A673 (cell line): ENCODE results near the gene CDH4. TPM values are rescaled to one million over a fixed set of nuclear protein-coding genes. Genes with fewer than 3 reads are reported as not detected.
A peak's percentile ranks its signal among the peaks of the same experiment; 100 is the strongest.

Source experiments
- BruUV-seq: library from RNA; stranded (reverse); fragments of 400-500 nt; replicated peaks from 2 replicates; lab custom pipeline; 2021; lab: Mats Ljungman, UMichigan
- CTCF ChIA-PET: fragments of 300-600 bp; sonication (Branson Sonifier 250); formaldehyde crosslinking; loops from one replicate; lab custom pipeline; 2022; ENCODE audit warnings: antibody characterized with exemption; lab: Charles Lee
- POLR2A ChIA-PET: fragments of 300-600 bp; sonication (Branson Sonifier 250); formaldehyde crosslinking; loops from one replicate; lab custom pipeline; 2022; ENCODE audit warnings: antibody characterized with exemption; ENCODE audit not compliant: low non-redundant PET; lab: Charles Lee
- DNase-seq: peaks from one replicate; pipeline ENCODE4 v3.0.0-alpha.2; 2015; ENCODE audit warnings: low spot score
- H3K27ac ChIP-seq: fragments of 200-600 bp; sonication (generic); 2 replicates; pipeline ENCODE4 v1.5.1; 2016; ENCODE audit warnings: mixed run types, low read depth, mild to moderate bottlenecking, mixed read lengths, antibody characterized with exemption, low read length; ENCODE audit not compliant: poor library complexity, severe bottlenecking
- H3K27me3 ChIP-seq: fragments of 200-600 bp; sonication (generic); replicated peaks from 2 replicates; pipeline ENCODE4 v1.6.1; 2017; ENCODE audit warnings: mixed run types, low read depth, mild to moderate bottlenecking, mixed read lengths, antibody characterized with exemption, low read length; ENCODE audit not compliant: insufficient read depth, poor library complexity
- H3K36me3 ChIP-seq: fragments of 200-600 bp; sonication (generic); 2 replicates; pipeline ENCODE4 v1.6.1; 2016; ENCODE audit warnings: mixed run types, mild to moderate bottlenecking, mixed read lengths, antibody characterized with exemption, low read length; ENCODE audit not compliant: insufficient read depth, poor library complexity, severe bottlenecking
- H3K4me1 ChIP-seq: fragments of 200-600 bp; sonication (generic); 2 replicates; pipeline ENCODE4 v1.6.1; 2017; ENCODE audit warnings: mixed run types, mild to moderate bottlenecking, mixed read lengths, antibody characterized with exemption, low read length; ENCODE audit not compliant: insufficient read depth, poor library complexity, severe bottlenecking
- H3K4me3 ChIP-seq: fragments of 200-600 bp; sonication (generic); 2 replicates; pipeline ENCODE4 v1.5.1; 2016; ENCODE audit warnings: low read depth, mixed run types, mild to moderate bottlenecking, mixed read lengths, low read length; ENCODE audit not compliant: poor library complexity, severe bottlenecking
- H3K9me3 ChIP-seq: fragments of 200-600 bp; sonication (generic); 2 replicates; pipeline ENCODE4 v1.6.1; 2016; ENCODE audit warnings: mixed run types, low read depth, mild to moderate bottlenecking, mixed read lengths, antibody characterized with exemption, low read length; ENCODE audit not compliant: poor library complexity, severe bottlenecking
- EZH2 ChIP-seq: fragments of 200-600 bp; sonication (generic); IDR thresholded peaks from 2 replicates; pipeline ENCODE4 v1.6.1; 2017; ENCODE audit warnings: borderline replicate concordance, low read depth, mild to moderate bottlenecking, mixed read lengths, antibody characterized with exemption, low read length; ENCODE audit not compliant: poor library complexity, severe bottlenecking
- intact Hi-C: fragments of 100-400 bp; cut with micrococcal nuclease; formaldehyde crosslinking; loops from one replicate; pipeline ENCODE4 v1.10.0; 2022; ENCODE audit not compliant: unreplicated experiment
- total RNA-seq: library from RNA; stranded (reverse); gene quantifications from 2 replicates; pipeline ENCODE4 v1.2.3, GENCODE V29; 2021
- TF ChIP-seq, protein P1 (sequence below): fragments of 300-800, 200-600 bp; sonication (generic); conservative IDR thresholded peaks from 2 replicates; pipeline ENCODE4 v1.5.1; 2017; ENCODE audit warnings: low read depth, mild to moderate bottlenecking, antibody characterized with exemption, low read length, moderate library complexity, mixed read lengths

The CDH4 gene
- total RNA-seq, 1 experiment from 2014 or later: 8.3 TPM

DNA sequence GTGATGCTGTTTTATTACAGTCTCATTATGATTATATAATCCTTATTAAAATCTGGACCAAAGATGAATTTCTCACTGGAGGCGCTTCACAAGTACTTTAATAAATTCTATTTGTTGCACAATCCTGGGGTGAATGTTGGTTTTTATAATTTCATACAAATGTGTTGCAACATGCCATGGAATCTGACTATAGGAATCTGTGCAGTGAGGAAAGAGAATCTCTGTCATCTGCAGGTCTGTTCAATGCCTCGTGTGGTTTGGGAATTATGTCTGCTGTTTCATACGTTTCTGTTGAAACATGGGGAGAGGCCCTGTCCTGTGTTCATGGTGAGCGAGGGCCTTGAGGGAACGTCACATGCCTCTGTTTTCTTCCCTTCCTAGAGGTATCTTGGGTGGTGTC is 277.3 kb downstream of the CDH4 start:
- no peak for DNase-seq
- TF ChIP-seq EZH2: no peak
- TF ChIP-seq, protein P1, sequence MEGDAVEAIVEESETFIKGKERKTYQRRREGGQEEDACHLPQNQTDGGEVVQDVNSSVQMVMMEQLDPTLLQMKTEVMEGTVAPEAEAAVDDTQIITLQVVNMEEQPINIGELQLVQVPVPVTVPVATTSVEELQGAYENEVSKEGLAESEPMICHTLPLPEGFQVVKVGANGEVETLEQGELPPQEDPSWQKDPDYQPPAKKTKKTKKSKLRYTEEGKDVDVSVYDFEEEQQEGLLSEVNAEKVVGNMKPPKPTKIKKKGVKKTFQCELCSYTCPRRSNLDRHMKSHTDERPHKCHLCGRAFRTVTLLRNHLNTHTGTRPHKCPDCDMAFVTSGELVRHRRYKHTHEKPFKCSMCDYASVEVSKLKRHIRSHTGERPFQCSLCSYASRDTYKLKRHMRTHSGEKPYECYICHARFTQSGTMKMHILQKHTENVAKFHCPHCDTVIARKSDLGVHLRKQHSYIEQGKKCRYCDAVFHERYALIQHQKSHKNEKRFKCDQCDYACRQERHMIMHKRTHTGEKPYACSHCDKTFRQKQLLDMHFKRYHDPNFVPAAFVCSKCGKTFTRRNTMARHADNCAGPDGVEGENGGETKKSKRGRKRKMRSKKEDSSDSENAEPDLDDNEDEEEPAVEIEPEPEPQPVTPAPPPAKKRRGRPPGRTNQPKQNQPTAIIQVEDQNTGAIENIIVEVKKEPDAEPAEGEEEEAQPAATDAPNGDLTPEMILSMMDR: no peak
- ChIA-PET CTCF (no interaction called here), POLR2A (no interaction called here)
- Histone ChIP-seq H3K4me1 (no peaks in the 10 kb centered on the region), H3K36me3 (no peaks in the 10 kb centered on the region), H3K27ac (no peak overlapping the region), H3K4me3 (no peak overlapping the region), H3K27me3 (peaks cover 40% of the 10 kb centered on the region), H3K9me3 (no peaks in the 10 kb centered on the region)
- BruUV-seq: no TSS peak
- intact Hi-C loops: no loop called here

DNA sequence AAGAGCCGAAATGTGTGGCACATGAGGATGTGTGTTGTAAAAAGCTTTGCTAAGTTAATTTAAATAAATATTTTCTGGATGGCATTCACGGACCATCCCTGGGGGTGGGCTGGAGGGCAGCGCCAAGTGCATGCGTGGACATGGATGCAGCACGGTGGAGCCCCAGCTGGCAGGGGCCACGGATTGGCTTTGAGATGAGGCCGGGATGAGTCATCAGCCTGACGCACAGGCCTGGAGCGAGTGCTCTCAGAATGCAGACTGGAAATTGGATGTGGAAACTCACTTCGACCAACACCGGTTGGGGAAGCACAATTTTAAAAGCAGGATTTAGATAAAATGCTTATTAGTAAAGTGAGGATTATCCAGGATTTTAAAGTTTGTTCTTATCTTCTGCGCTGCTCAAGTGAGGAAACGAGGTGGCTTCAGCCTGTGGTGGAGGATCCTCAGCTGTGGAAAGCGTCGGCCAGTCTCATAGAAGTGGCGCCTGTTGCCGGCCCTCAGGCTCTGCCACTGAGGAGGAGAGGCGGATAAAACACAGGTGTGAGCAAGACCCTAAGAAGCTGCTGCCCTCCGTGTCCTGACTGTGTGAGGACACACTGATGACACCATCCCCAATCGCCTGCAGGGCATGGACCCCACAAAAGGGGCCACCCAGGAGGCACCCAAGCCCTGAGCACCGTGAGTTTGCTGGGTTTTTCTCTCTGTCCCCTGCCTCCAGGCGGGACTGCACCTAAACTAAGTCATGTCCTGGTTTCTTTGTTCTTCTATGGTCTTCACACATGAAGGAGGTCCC is 279.7 kb downstream of the CDH4 start:
- no peaks in the 10 kb centered on the region for H3K9me3 ChIP-seq
- H3K4me3 ChIP-seq: no peak overlapping the region
- no peaks in the 10 kb centered on the region for H3K4me1 ChIP-seq
- H3K27me3 ChIP-seq: peaks cover 22% of the 10 kb centered on the region
- no peaks in the 10 kb centered on the region for H3K36me3 ChIP-seq
- POLR2A ChIA-PET: no interaction called here
- intact Hi-C loops: no loop called here
- DNase-seq: peak; percentile 13
- TF ChIP-seq, protein P1: no peak
- TF ChIP-seq EZH2: no peak
- no peak overlapping the region for H3K27ac ChIP-seq
- no TSS peak for BruUV-seq
- CTCF ChIA-PET: interaction anchor here (0.6 to 0.7 kb wide), 2 partner anchors 365 to 1503 kb away, joined by 3 to 7 read pairs; no protein-coding TSS in a partner anchor

DNA sequence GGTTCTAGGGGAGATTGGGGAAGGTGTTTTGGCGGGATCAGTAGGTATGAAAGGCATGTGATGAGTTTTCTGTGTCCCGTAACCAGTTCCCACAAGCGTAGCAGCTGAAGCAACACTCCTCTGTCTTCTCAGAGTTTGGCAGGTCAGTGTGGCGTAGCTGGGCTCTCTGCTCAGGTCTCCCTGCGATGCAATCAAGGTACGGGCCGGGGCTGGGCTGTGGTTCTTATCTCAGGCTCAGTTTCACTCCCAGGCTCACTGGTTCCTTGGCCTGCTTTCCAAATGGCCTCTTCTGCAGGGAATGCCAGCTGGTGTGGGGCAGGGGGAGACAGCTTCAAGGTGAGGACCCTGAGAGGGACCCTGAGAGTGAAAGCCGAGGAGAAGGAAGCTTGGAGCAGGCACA is 280.7 kb downstream of the CDH4 start:
- no peak for DNase-seq
- Histone ChIP-seq H3K27me3 (peaks cover 20% of the 10 kb centered on the region), H3K4me1 (no peaks in the 10 kb centered on the region), H3K9me3 (no peaks in the 10 kb centered on the region), H3K36me3 (no peaks in the 10 kb centered on the region), H3K4me3 (no peak overlapping the region), H3K27ac (no peak overlapping the region)
- intact Hi-C loops: no loop called here
- TF ChIP-seq, protein P1: no peak
- no peak for TF ChIP-seq EZH2
- no TSS peak for BruUV-seq
- POLR2A ChIA-PET: no interaction called here
- CTCF ChIA-PET: no interaction called here
